Testis (tissue), 2 donors: ENCODE measurements around the gene SULT1A2.

Experiments
- POLR2A ChIP-seq: fragments of 450-650 bp; IDR thresholded peaks from one replicate; pipeline ENCODE4 v1.6.1; 2017; ENCODE audit warnings: antibody characterized with exemption, mild to moderate bottlenecking, moderate library complexity
- TF ChIP-seq, protein P1 (sequence below), 3 experiments: fragments of 450-650 bp in 2 of 3; fragments of 200-600 bp in 1 of 3; sonication (generic) in 1 of 3; IDR thresholded peaks; one replicate each; pipeline ENCODE4 v1.5.1; 2016 to 2019; ENCODE audit warnings: antibody characterized with exemption in 3 of 3, mild to moderate bottlenecking in 2 of 3, moderate library complexity in 1 of 3

DNA sequence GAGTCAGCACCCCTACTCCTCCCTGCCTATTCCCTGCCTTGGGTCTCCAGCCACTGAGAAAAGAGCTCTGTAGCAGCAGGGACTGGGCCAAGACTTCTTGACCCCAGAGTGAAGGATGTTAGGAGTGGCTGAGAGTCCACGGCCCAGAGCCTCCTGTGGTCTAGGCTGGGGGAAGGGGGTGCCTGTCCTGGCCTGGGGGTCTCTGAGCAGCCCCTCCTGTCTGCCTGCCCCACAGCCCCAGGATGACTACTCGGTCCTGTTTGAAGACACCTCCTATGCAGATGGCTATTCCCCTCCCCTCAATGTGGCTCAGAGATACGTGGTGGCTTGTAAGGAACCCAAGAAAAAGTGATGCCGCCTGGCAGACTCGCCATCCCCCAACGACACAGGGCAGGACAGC lies 5.5 kb downstream of the SULT1A2 start:
- TF ChIP-seq, protein P1, sequence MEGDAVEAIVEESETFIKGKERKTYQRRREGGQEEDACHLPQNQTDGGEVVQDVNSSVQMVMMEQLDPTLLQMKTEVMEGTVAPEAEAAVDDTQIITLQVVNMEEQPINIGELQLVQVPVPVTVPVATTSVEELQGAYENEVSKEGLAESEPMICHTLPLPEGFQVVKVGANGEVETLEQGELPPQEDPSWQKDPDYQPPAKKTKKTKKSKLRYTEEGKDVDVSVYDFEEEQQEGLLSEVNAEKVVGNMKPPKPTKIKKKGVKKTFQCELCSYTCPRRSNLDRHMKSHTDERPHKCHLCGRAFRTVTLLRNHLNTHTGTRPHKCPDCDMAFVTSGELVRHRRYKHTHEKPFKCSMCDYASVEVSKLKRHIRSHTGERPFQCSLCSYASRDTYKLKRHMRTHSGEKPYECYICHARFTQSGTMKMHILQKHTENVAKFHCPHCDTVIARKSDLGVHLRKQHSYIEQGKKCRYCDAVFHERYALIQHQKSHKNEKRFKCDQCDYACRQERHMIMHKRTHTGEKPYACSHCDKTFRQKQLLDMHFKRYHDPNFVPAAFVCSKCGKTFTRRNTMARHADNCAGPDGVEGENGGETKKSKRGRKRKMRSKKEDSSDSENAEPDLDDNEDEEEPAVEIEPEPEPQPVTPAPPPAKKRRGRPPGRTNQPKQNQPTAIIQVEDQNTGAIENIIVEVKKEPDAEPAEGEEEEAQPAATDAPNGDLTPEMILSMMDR (IDR thresholded peaks at IDR 0.05): no peak
- no peak for TF ChIP-seq POLR2A
